Right ventricle myocardium superior (tissue), 1 donor: ENCODE data around the gene B3GALT4. TPM values are rescaled to one million over a fixed set of nuclear protein-coding genes. Genes with fewer than 3 reads are reported as not detected.

ENCODE experiments used
- ATAC-seq: fragments of 200-7000 bp; cut with Tn5 transposase; one replicate; pipeline ENCODE4 v1.9.1; 2020; ENCODE audit warnings: mild to moderate bottlenecking; ENCODE audit not compliant: poor library complexity
- DNase-seq: peaks from one replicate; pipeline ENCODE4 v3.0.0-alpha.2; 2020
- intact Hi-C: fragments of 100-400 bp; cut with DNase I; formaldehyde crosslinking; loops from one replicate; pipeline ENCODE4 v1.11.2; 2022
- total RNA-seq: library from RNA; stranded (reverse); fragmentation: NEBNext Ultra II Directional; extraction: Animal tissue kit (Norgen Biotek cat#: 25700); gene quantifications from one replicate; pipeline ENCODE4 v1.2.1, GENCODE V29; 2021
- donor health status: DM: no; HTN: yes; CAD: no; lungs with severe emphysema.

B3GALT4 gene
- total RNA-seq, 1 donor from 2014 or later, result 8.3 TPM

DNA sequence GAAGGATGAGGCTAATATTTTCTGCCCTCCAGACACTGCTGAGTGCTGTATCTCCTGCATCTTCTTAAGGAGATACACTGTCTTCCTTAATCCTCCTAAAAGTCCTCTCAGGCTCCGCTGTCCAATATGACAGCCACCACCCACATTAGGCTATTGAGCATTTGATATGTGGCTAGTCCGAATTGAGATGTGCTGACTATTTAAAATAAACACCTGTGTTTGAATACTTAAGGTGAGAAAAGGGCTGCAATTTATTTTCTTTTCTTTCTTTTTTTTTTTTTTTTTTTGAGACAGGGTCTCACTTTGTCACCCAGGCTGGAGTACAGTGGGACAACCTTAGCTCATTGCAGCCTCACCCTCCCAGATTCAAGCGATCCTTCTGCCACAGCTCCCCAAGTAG lies 25.0 kb downstream of the B3GALT4 start:
- DNase-seq, result no peak
- intact Hi-C loops, result no loop called here
- no peak for ATAC-seq

DNA sequence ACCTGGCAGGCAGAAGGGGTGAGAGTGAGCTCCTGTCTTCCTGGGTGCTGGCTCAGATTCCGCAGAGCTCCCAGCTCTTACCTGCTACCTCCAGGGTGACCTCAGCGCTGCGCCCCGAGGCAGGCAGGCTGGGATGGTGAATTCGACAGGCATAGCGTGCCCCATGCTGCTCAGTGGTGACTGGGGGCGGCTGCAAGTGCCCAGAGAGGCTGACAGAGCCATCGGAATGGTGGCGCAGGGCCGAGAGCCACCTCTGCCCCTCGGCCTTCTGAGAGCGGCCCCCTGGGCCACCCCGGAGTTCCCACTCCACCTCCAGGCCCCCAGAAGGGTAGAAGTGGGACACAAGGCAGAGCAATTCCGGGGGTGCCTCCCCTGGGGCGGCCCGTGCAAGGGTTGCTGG lies 27.3 kb downstream of the B3GALT4 start:
- intact Hi-C loops, result no loop called here
- ATAC-seq (no peak), DNase-seq (no peak)

DNA sequence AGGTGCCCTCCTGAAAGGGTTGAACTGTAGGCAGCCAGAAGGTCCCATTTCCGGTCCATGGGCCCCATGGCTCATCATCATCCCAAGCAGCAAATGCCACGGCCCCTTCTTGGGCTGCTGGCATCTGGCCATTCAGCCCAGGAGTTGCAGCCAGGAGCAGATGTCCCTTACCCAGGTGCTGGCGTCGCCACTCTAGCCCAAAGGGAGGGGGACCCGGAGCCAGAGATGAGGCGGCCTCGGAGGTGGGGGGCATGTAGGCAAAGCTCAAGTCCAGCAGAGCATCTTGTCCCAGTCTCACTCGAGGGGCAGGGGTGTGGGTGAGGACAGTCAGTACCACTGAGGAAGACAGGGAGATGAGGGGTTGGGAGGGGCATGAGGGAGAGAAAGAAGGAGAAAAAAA lies 28.1 kb downstream of the B3GALT4 start:
- intact Hi-C loops, result no loop called here
- no peak for DNase-seq
- no peak for ATAC-seq

DNA sequence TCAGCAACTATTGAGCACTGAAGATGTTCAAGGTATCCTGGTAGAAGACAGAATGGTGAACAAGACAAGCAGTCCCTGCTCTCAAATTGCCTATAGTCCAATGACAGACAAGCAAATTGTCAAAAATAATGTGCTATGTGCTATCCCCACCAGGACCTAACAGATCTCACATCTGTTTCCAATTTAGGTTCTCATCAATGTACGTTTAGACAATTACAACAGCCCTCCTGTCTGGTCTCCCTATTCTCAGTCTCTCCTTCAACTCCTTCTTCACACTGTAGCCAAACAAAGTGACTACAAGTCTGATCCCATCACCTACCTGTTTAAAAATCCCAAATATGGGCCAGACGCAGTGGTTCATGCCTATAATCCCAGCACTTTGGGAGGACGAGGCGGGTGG lies 29.4 kb downstream of the B3GALT4 start:
- intact Hi-C loops, result no loop called here
- no peak for ATAC-seq
- no peak for DNase-seq

DNA sequence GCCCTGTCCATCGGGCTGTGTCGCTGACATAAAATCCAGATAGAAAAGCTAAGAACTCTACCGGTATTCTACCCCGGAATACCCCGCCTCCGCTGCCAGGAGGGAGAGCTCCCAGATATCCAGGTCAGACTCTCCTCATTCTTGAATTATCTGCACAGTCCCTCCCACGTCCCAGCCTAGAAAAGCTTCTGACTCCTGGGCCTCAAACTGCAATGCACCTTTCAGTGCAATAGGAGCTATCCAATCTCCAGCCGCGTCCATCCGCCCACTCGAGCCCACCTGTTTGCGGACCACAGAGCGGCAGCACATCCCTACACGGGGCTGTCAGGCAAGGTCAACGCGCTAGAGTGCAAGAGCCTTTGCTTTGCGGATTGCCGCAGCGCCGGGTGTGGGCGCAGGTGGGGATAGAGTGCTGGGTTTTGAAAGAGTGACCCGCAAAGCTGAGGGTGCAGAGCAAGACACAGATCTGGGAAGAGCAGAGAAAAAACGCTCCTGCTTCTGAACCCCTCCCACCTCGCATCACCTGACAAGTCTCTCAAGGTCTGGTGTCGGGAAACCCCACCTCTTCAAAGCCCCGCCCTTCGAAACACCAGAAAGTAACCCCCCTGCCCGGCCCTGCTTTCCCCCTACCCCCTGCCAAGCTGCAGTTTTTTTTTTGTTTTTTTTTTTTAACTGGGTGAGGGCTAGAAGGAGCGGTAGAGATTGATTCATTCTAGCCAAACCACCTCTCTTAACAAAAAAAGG lies 35.6 kb downstream of the B3GALT4 start:
- intact Hi-C loops, result no loop called here
- ATAC-seq (peak; percentile 9), DNase-seq (no peak)

DNA sequence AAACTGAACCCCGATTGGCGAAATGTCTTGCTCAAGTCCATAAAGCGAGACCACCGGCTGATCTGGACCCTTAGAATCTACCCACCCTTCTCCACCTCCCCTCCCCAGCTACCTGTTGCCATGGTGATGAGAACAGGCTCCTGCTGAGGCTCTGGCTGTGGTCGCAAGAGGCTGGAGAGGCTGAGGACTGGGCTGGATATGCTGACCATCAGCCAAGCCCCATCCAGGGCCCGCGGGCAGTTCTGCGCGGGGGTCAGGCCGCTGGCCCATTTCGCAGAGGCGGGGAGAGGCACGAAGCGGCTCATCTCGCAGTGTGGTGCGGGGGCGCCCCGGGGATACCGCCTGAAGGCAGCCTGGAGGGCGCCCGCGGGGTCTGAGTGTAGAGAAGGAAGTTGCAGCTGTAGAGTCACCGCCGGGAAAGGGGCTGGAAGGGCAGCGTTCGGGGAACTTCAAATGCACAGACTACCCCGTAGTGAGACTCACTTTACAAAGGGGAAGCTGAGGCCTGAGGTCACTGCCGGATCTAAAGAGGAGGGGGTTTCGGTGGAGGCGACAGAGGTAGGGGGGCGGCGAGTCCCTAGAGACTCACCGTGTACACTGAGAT lies 36.3 kb downstream of the B3GALT4 start:
- intact Hi-C loops, result no loop called here
- ATAC-seq (peak; percentile 8), DNase-seq (no peak)

DNA sequence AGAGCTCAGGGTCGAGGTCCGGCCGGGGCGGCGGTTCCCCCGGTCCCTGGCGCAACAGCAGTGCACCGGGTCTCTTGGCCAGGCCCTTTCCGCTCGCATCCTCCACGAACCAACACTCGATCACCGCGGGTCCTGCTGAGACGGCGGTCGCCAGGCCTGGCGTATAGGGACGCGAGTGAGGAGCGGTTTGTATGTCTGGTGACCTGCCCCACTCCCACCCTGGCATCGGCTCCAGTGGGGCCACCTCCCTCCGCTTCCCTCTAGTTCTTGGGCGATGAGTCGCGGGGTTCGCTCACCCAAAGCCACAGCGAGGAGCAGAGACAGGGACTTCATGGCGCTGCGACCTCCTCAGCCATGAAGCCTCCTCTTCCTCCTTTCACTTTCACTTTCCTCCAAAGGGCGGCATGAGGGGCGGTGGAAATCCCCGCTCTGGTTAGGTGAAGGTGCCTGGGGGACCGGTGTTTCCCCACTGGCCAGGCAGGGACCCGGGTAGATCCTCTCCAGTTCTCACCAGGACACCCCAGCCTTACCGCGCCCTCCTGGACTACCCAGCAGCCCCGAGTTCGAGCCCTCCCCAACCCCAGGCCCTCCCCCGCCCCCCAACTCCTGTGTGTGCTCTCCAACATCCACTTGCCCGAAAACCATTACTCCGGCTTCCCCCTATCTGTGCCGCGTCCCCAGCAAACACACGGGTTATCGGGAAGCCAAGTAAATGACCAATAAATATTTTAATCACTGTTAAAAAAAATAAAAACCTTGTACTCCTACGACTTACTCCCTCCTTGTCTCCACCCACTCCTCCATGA lies 37.0 kb downstream of the B3GALT4 start, which contains the start of gene TAPBP:
TAPBP (minus strand) TSS at position 370 of the 806 bp plus-strand sequence; CDS start at position 333, 37 bp downstream.
- ATAC-seq (peak; percentile 34), DNase-seq (peak; percentile 73)
- intact Hi-C loops, result no loop called here

DNA sequence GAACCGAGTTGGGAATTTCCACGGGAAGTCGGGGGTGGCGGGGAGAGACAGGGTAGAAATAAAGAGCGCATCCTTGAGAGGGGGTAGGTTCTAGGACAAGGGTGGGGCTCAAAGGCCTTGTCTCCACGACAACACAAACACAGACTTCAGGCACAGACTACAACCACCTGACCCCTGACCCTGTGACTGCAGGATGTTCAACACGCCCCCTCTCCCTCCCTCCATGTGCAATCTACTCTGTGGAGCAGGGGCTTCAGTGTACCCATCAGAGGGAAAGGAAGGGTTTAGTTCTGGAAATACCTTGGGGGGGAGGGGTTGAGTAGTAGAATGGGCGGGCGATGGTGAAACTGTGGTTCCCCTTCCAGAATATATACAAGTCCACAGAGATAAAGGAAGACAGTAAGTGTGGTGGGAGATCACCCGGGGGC lies 37.6 kb downstream of the B3GALT4 start:
- ATAC-seq (peak; percentile 8), DNase-seq (peak; percentile 64)
- intact Hi-C loops, result no loop called here

DNA sequence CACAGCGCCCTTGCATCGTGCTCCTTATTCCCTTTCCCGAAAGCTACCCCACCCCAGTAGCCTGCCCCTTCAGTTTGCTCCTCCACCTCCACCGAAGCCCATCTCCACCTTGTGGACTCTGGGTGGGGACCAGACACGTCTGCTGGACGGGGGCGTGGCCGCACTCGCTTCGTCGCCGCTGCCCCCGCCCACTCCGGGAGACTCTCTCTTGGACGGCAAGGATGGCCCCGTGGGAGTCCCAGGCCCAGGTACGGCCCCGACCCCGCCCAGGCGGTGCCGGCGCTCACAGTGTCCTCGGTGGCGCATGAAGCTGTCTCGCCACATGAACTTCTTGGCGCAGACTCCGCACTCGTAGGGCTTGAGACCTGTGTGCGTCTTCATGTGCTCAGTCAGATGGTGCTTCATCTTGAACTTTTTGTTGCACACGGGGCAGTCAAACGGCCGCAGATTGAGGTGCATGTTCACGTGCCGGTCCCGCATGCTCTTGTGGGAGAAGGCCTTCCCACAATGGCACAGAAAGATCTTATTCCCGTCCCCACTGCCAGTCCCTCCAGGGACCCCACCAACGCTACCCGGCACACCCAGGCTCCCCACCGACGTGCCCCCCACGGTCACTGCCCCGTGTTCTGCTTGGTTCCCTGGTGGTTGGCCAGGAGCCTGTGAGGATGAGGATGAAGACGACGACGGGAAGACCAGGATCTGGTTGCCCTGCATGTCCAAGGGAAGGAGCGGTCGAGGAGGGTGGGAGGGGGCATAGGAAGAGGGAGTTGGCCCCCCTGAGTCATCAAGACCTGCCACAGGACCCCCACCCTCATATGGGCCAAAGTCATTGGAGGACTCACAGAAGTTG lies 38.2 kb downstream of the B3GALT4 start:
- ATAC-seq (no peak), DNase-seq (peak; percentile 65)
- intact Hi-C loops, result no loop called here

DNA sequence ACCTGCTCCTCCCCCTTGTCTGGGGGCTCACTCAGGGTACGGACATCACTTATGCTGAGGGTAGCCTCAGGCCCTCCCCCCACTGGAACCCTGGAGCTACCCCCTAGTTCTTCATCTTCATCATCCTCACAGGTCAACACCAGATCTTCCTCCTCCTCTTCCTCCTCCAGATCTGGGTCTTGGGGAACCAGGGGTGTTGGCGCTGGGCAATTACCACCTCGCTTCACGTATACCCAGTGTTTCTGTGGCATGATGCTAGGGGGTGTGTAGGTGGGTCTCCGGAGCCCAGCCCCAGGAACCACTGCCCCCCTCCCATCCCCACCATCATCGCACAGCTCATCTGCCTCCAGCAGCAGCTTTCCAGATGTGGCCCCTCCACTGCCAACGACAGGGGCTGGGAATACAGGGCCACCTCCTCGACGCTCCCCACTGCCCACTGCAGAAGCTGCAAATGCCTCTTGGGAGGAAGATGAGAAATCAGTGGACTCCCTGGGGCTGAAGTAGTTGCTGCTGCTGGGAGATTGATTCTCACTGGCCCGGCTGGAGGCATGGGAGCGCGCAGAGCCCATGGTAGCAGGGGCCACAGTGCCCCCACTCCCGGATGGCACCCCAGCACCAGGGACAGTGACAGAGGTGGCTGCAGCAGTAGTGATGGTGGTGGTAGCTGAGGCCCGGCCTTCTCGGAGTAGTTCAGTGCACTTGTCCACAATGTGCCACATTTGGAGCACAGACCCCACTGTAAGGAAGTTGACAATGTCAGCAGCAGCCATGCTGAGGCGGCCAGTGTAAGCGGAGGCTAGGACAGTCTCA lies 39.1 kb downstream of the B3GALT4 start:
- intact Hi-C loops, result no loop called here

DNA sequence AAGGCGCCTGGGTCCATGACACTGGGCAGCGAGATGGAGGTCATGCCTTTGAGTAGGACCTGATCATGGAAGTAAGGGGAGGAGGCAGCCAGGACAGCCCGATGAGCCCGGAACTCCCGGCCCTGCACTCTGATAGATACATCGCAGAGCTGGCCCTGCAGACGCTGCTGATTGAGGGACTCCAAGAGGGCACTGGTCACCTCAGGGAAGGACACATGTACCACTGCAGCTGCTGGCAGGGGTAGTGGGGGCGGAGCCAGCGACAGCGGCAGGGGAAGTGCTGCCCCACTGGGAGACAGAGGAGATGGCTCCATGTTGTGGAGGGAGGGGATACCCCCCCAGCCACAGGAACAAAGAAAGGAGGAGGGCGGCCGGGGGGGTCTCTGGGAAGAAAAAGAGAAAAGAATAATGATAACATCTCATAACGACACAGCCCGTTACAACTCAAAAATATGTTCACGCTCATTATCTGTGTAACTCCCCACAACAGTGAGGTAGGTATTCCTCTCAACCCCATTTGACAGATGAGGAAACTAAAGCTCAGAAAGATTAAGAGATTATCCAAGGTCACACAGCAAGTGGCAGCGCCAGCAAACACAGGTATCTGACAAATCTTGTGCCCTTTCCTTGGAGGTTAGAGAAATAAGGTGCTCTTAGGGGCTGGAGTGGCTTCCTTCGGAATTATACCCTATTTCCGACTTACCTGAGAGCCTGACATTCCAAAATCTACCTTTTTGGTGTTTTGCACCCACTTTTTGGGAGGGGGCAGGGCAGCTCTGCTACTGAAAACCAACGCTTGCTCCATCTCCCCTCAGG lies 39.9 kb downstream of the B3GALT4 start:
- no peak for ATAC-seq
- intact Hi-C loops, result no loop called here
- DNase-seq, result peak; percentile 65

More for the DNA sequence above, 39.1 kb downstream of the B3GALT4 start:
- no peak for DNase-seq
- ATAC-seq, result no peak

DNA sequence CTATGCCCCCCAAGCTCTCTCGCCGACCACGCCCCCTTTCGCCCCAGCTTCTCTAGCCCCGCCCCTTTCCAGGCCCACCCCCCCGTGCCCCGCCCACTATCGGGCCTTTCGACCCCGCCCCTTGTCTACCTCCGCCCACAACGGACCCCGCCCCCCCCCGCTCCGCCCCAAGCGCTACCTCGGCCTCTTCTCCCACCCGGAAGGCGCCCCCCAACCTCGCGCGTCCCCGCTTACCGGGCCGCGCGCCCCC lies 40.4 kb downstream of the B3GALT4 start:
- ATAC-seq (peak; percentile 17), DNase-seq (peak; percentile 66)
- intact Hi-C loops, result no loop called here

DNA sequence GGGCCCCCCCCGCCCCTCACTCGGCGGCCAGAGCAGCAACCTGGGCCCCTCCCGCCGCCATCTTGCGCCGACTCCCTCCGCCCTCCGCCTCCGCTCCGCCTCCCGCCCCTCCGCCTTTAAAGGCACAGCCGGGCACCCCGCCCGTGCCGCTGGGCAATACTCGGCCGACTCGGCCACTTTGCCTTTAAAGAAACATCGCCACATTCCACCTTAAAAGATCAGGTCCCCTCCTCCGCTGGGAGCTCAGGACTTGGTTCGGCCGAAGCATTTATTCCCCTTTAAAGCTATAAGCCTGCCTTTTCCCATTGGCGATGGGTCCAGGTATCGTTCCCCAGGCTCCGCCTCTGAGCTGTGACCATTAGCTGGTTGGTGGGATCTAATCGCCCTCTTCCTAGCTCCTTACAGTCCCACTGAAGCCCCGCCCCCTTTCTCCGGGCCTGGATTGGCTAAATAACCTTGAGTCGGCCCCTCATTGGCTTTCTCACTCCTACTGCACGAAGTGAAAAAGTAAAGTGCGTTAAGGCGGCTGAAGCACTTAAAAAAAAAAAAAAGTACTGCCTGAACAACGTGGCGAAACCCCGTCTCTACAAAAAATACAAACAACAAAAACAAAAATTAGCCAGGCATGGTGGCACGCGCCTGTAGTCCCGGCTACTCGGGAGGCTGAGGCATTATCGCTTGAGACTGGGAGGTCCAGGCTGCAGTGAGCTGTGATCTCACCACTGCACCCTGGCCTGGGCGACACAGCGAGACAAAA lies 40.9 kb downstream of the B3GALT4 start, which contains the start of gene ZBTB22:
ZBTB22 (minus strand) TSS at position 76 of the 757 bp plus-strand sequence. CDS start 828 bp downstream, outside the sequence.
- intact Hi-C loops, result no loop called here
- peak; percentile 100 for DNase-seq
- ATAC-seq, result peak; percentile 78

DNA sequence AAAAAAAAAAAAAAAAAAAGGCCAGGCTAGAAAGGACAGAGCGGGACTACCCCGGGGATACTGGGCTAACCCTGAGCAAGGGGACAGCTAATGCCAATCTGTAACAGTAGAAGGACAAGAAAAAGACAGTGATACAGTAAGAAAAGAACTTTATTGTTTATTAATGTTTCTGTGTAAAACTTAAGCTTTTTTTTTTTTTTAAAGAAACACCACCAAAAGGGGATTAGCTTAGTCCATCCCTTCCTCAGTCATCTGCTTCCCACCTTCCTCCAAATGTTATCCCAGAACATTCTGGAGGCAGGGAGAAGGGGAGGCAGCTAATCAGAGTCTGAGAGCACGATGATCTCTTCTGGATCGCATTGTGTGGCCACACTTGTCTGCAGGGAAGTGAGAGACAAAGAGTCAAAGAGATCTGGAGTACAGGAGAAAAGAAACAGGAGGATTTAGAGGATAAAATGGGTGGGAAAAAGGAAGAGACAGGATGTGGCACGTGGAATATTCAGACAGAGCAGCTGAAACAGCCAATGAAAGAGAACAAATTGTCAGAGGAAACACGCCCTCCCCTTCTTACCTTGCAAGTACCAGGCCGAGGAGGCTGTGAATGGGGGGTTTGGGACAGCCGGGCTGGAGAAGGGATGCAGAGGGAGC lies 41.6 kb downstream of the B3GALT4 start:
- intact Hi-C loops, result no loop called here
- ATAC-seq, result no peak
- DNase-seq, result no peak

DNA sequence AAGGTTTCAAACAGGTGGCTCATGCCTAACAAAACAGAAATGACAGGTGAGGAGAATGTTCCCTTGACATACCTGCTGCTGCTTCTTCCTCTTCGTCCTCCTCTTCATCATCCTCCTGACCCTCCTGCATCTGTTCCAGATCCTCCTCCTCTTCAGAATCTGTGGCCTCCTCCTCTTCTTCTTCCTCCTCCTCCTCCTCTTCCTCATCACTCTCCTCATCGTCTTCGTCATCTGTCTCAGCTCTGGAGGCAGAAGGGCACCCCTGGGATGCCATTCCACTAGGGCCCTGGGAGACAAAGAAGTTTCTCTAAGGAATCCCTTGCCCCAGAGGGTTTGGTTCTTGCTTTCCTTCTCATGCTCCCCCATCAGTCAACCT lies 43.0 kb downstream of the B3GALT4 start:
- intact Hi-C loops, result no loop called here
- ATAC-seq (no peak), DNase-seq (no peak)
